ENCODE measurements around the gene PET100.

- TF ChIP-seq TAF1 (IDR thresholded peaks at IDR 0.05; ENCODE audit: low read depth) (no peak), CTCF (IDR thresholded peaks at IDR 0.05; ENCODE audit: poor library complexity, severe bottlenecking) (no peak), SMC3 (conservative IDR thresholded peaks at IDR 0.05; ENCODE audit: poor library complexity) (no peak)
Observed at GRCh38 chr19:7640803-7641202, 11.2 kb downstream of the PET100 start.

All from neural cell (in vitro differentiated cells).